HG02938 (cell line): ENCODE data around the gene MRPL18.
"Not testable (repeated sequence)": the region's sequence is repeated elsewhere in the genome, so short reads cannot be mapped to it uniquely, and the experiment has no call there.

Source experiments
- ATAC-seq: cut with Tn5 transposase; IDR thresholded peaks from one replicate; pipeline ENCODE4 v1.9.1; 2021; ENCODE audit warnings: mild to moderate bottlenecking, moderate library complexity; ENCODE audit not compliant: unreplicated experiment

MRPL18 gene

DNA sequence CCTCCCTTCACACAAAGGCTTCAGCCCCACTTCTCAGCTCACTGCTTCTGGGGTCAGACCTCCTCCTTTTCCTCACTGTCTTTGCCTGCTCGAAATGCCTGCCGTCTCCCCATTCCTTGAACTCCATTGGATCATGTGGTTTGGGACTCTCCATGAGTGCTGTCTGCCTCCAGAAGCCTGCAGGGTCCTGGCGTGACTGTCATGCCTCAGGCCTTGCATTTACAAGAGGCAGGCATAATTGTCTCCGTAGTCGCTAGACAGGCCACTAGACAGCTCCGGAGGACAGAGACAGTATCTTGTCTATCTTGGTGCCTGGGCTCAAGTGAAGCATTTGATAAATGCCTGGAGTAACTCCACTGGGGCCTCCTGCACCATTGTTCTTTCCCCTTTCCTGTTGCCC lies 25.1 kb downstream of the MRPL18 start:
- ATAC-seq, result no peak

DNA sequence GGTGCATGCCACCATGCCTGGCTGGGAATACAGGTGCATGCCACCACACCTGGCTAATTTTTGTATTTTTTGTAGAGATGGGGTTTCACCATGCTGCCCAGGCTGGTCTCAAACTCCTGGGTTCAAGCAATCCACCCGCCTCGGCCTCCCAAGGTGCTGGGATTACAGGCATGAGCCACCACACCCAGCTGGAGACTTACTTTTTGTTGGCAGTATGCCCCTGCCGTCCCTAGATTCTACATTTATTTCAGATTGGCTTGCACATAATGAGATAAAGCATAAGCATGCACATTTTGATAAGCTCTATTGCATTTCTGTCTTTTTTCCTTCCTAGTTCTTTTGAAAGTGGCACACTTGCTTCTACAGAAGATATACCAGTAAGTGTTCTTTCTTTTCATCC lies 26.5 kb downstream of the MRPL18 start:
- not testable (repeated sequence) for ATAC-seq

- ATAC-seq, result no peak
Measured at GRCh38 chr6:159817951-159818739, 27.9 kb downstream of the MRPL18 start.

DNA sequence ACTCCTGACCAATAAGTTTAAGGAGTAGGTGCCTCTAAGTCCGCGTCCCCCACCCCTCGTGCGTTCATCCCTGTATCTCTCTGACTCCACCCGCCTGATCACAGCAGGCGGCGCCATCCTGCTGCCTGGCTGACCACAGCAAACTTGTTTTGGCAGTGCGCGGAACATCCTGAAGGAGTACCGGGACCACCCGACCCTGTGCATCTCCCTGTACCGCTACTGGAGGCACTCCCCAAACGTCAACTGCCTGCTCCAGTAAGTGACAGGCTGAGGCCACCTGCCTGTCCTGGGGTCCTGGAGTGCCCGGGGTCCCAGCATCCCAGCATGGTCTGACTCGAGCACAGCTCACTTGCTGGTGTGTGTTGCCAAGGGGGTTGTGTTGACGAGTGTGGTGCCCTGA lies 28.8 kb downstream of the MRPL18 start:
- ATAC-seq, result no peak

- no peak for ATAC-seq
Measured at GRCh38 chr6:159819932-159820640, 29.8 kb downstream of the MRPL18 start.

- ATAC-seq, result no peak
Measured at GRCh38 chr6:159821122-159821521, 30.9 kb downstream of the MRPL18 start.

DNA sequence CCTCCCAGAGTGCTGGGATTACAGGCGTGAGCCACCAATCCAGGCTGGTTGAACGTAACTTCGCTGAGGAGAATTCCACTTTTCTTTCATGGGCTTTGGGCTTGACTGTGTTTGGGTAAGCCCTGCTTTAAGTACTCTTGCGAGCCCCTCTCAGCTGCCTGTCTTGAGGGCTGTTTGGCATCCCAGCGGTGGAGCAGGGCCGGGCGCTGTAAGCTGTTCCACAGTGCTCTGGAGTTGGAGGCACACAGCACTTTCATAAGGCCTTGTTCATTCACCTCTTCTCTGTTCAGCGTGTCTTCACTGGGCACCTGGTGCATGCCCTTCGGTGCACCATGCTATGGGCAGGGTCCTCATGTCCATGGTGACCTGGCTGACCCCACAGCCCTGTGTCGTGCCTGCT lies 31.5 kb downstream of the MRPL18 start:
- ATAC-seq, result no peak

GRCh38 chr6:159823953-159824352 lies 33.7 kb downstream of the MRPL18 start:
- no peak for ATAC-seq

- not testable (repeated sequence) for ATAC-seq
Measured at GRCh38 chr6:159824690-159825089, 34.4 kb downstream of the MRPL18 start.

DNA sequence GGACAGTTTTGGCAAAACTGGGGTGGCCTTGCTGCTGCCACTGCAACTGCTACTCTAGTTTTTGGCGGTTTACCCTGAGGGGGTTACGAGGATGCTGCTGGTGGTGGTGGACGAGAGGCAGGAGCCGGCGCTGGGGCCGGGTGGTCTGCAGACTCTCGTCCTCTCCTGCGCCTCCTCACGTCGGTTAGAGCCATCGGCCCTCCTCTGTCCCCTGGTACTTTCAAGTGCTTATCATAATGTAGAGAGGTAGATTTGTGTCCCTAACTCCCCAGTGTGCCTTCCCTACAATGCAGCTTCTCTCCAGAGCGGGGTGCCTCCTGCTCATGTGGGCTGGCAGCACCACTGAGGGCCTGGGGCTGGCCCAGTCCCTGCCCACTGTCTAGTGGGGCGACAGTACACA lies 35.7 kb downstream of the MRPL18 start:
- no peak for ATAC-seq

- no peak for ATAC-seq
Measured at GRCh38 chr6:159826968-159827647, 36.8 kb downstream of the MRPL18 start.

DNA sequence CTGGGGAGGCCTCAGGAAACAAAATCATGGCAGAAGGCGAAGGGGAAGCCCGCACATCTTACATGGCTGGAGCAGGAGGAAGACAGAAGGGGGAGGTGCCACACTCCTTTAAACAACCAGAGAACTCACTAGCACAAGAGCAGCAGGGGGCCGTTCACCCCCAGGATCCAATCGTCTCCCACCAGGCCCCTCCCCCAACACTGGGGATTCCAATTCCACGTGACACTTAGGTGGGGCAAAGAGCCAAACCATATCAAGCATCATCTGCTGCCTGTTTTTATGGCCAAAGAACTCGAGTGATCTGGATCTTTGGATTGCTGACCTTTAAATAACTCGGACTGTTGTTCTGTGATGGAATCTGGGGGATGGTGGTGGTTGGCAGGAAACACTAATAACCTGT lies 37.8 kb downstream of the MRPL18 start:
- no peak for ATAC-seq

DNA sequence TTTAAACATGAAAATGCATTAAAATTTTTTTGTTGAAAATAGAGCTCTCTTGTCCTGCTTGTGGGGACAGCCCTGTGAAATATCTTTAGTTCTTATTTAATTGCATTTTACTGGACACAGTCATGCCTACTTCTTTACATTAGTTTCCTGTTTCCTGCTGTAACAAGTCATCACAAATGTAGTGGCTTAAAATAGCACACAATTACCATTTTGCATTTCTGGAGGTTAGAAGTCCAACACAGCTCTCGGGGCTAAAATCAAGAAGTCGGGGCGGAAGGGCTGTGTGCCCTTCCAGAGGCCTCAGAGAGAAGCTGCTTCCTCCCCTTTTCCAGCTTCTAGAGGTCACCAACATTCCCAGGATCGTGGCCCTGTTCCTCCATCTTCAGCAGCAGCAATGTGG lies 39.3 kb downstream of the MRPL18 start:
- ATAC-seq, result no peak

GRCh38 chr6:159830501-159831372 lies 40.5 kb downstream of the MRPL18 start:
- ATAC-seq, result no peak

- no peak for ATAC-seq
Measured at GRCh38 chr6:159831373-159831679, 41.1 kb downstream of the MRPL18 start.

- ATAC-seq, result no peak
Measured at GRCh38 chr6:159832946-159833345, 42.7 kb downstream of the MRPL18 start.

GRCh38 chr6:159833556-159833955 lies 43.3 kb downstream of the MRPL18 start:
- ATAC-seq, result no peak

DNA sequence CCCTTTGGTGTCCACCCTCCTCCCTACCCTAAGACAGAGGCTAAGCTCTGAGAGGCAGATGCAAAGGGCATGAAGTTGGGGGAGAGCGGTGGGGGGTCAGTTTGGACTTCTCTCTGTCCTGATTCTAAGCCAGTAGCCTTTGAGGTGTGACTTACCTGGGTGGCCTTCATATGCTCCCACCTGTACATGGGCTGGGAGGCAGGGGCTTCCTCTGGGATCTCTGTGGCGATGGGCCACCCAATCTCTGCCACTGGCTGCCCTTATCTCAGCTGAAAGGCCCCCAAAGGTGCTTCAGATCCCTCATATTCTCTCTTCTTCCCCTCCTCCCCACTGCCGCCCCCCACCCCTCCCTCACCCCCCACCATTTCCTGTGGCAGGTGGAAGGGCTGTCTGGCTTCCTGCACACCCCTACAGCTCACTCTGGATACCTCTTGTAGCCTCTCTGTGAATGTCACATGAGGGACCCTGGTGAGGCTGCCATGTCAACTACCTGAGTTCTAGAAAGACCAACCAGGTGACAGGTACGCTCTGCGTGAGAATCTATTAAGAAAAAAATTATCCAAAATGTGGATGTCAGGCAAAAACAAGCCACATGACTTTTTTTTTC lies 43.8 kb downstream of the MRPL18 start:
- ATAC-seq, result no peak

DNA sequence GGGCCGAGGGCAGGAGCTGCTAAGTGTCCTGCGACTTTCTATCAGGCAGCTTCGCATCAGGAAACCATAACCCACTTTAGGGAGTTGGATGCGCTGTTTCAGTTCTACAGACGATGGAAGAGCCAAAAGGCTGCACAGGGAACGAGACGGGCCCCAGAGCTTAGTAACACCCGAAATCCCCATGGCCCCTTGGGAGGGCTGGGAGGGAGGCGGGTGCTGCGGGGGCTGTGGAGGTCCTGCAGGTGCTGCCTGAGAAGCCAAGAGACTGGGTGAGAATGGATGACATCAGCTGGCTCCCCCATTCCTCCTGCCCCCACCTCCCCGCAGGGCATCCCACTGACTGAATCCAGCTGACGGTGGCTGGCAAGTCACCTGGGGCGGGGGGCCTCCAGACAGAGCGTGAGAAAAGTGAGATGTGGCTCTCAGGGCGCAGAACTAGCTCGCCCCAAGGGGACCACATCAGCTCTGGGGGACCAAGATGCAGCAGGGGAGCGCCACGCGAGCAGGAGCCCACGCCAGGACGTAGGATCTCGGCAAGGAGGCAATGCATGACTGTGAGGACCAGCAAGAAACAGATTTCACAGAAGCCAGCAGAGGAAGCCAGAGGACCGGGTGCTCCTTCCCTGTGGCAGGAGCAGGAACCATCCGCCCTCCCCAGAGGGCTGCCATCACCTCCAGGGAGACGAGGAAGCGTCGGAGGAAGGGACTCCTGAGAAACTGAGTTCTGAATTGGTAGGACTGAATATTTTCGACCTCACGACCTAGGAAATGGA lies 46.6 kb downstream of the MRPL18 start:
- ATAC-seq, result no peak

GRCh38 chr6:159837511-159837910 lies 47.2 kb downstream of the MRPL18 start:
- no peak for ATAC-seq
